GM19240 (cell line): ENCODE measurements around the gene MIF.
A peak's percentile ranks its signal among the peaks of the same experiment; 100 is the strongest.
"Not testable (repeated sequence)": the region's sequence is repeated elsewhere in the genome, so short reads cannot be mapped to it uniquely, and the experiment has no call there.

Experiments
- DNase-seq: peaks from one replicate; pipeline ENCODE4 v3.0.0; 2011; ENCODE audit warnings: low spot score; ENCODE audit not compliant: insufficient read length

The MIF gene

DNA sequence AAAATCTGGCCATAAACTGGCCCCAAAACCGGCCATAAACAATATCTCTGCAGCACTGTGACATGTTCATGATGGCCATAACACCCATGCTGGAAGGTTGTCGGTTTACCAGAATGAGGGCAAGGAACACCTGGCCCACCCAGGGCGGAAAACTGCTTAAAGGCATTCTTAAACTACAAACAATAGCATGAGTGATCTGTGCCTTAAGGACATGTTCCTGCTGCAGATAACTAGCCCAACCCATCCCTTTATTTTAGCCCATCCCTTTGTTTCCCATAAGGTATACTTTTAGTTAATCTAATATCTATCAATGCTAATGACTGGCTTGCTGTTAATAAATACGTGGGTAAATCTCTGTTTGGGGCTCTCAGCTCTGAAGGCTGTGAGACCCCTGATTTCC is 6.0 kb downstream of the MIF start:
- DNase-seq: not testable (repeated sequence)

DNA sequence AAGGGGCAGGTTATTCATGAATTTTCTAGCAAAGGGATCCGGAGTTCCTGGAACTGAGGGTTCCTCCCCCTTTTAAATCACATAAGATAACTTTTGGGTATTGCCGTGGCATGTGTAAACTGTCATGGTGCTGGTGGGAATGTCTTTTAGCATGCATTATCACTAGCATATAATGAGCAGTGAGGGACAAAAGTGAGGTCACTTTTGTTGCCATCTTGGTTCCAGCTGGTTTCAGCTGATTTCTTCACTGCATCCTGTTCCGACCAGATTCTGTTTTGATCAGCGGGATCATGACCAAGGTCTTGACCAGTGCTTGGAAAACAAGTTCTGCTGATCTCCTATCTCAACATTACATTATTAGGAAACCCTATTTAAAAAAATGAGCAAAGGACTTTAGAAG is 7.4 kb downstream of the MIF start:
- no peak for DNase-seq

GRCh38 chr22:23903328-23903971 is 9.3 kb downstream of the MIF start:
- DNase-seq: no peak

- no peak for DNase-seq
These were observed 10.5 kb downstream of the MIF start for GRCh38 chr22:23904573-23905254.

DNA sequence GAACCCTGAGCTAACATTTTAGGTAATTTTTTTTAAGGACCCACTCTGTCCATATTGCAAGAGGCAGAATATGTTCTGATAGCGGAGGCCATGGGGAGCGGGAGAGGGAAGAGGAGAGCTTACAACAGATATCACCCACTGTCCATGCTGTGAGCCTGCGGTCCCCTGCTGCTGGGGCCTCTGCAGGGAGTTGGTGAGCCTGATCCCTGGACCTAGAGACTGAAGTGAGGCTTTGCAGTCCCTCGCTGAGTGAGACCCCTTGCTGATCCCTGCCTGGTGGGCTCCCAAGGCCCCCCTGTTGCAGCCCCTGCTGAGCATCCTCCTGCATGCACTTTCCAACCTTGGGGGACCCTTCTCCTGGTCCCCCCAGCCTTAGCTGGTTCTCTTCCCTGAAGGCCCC is 12.5 kb downstream of the MIF start:
- no peak for DNase-seq

DNA sequence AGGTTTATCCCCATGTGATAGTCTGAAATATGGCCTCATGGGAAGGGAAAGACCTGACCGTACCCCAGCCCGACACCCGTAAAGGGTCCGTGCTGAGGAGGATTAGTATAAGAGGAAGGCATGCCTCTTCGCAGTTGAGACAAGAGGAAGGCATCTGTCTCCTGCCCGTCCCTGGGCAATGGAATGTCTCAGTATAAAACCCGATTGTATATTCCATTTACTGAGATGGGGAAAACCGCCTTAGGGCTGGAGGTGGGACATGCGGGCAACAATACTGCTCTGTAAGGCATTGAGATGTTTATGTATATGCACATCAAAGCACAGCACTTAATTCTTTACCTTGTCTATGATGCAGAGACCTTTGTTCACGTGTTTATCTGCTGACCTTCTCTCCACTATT is 13.2 kb downstream of the MIF start:
- DNase-seq: not testable (repeated sequence)

DNA sequence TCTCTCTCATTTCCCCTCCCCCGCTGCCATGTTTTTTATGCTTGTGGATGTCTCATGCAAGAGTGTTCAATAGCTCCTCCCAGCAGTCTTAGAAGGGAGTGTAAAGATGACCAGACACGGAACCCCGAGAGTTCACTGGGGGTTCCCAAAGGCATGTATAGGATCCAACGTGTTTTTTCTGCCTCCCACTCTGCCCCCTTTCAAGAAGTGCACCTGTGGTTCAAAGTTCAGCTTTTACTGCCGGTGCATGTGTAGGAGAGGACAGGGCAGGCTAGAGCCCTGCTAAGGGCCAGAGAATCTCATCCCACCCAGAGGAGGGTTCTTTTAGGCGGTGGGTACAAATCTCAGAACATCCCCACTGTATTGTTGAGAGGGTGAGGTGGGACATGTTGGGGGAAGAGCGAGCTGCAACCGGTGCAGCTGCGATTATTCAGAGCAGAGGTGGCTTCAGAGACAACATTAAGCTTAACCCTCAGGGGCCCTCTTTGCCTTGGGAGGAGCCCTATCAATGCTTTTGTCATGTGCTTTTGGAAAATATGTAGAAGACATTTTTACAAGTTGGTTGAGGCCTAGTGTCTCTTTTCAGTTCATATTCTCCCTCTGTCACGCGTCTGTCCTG is 14.5 kb downstream of the MIF start:
- DNase-seq: no peak

GRCh38 chr22:23909296-23909898 is 15.2 kb downstream of the MIF start:
- DNase-seq: no peak

DNA sequence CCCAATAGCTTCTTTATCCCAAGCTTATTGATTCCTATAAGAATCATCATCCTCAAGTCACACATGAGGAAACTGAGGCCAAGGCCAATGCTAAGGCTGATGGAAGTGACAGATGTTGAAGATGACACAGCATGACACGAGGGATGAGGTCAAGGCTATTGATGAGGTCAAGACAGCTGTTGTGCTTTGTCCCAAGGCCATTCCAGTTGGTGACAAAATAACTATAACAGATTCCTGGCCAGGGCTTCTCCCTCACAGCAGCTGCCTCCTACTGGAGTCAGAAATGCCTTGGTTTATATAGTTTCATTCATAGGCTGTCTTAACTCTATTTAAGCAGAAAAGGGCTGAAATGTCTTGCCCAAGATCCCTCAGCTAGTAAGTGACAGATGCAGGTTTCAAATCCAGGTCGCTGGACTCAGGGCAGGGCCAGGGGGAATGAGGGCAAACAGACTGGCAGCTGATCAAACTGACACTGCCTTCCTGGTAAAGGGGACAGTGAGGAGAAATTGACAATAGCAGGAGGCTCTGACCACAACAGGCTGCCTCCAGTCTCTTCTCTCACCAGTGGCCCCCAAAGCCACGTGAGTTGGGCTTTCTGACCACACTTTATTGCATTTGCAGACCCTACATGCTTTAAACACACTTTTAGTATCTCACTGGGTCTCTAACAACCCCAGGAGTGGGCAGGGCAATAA is 16.5 kb downstream of the MIF start:
- no peak for DNase-seq

GRCh38 chr22:23911318-23911980 is 17.3 kb downstream of the MIF start:
- DNase-seq: no peak

DNA sequence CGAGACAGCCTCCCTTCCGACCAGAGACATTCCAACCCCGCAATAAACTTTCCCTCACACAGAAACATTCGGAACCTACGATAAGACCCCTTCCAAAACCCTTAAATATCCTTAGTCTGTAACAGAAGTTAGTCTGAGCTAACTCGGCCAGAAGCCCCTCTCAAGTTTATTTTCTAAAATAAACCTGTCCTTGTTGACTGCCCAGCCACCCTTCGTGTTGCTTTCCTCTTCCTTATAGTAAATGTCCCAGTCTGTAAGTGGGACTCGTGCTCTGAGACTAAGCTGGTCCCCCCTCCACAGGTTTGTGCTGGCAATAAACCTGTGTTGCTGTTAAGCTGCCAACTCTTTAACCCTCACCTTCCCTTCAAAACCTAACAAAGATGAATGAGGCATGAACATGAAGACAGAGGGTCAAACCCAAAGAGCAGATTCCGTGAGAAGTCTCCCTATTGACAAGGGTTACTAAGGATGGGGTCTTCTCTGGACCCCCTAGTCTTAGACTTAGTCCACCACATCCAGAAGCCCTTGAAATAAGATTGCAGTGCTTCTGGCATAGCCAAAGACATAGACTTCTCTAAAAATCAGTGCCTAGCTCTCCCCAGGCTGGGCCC is 18.2 kb downstream of the MIF start:
- DNase-seq: no peak

DNA sequence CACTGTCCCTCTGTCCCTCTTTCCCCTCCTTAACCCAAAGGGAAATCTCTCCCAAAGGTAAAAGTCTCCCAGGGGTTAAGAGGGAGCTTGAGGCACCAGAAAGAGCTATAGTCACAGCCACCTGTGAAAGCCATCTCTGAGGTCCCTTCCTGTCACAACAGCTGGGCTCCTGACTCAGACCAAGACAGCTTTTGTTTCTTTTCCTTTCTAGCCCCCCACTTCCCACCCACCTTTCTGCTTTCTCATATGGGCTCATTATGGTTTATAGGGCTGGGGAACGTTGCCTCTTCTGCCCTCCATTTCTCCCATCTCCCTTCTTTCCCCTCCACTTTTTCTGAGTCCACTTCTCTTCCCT is 19.1 kb downstream of the MIF start:
- DNase-seq: peak; percentile 41

GRCh38 chr22:23913661-23914353 is 19.6 kb downstream of the MIF start:
- DNase-seq: peak; percentile 99

DNA sequence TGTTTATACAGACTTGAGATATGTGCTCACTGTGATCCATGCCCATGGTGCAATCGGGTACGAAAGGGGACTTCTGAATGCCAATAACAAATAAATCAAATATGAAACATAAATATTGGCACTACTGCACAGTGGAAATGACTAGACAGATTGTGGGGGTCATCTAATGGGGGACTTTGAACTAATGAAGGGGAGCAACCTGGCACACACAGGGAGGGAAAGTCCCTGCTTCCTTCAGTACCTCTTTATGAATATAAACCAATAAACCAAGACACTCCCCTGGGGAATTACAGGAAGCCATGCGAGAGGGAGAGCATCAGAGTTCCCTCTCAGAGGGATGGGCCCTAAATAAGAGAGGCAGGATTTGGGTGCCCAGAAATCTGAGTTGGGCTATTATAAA is 21.1 kb downstream of the MIF start:
- DNase-seq: no peak

- DNase-seq: not testable (repeated sequence)
These were observed 26.1 kb downstream of the MIF start for GRCh38 chr22:23920267-23920611.

- not testable (repeated sequence) for DNase-seq
These were observed 27.5 kb downstream of the MIF start for GRCh38 chr22:23921586-23922201.

- no peak for DNase-seq
These were observed 28.7 kb downstream of the MIF start for GRCh38 chr22:23922921-23923320.

GRCh38 chr22:23925020-23925606 is 30.9 kb downstream of the MIF start:
- DNase-seq: no peak

DNA sequence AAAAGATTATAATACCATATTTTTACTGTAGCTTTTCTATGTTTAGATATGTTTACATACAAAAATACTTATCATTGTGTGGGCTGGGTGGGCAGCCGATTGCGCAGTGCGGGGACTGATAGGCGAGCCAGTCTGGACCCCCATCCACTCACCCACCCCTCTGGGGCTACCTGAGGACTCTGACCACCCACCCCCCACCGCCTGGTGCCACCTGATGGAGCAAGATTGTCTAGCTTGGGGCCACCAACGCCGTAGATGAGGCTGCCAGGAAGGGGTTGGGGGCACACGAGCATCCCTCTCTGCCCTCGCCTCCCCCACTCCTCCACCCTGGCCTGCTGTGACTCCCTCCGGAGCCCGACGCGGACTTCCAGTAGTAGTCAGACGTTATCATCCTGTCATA is 32.4 kb downstream of the MIF start:
- DNase-seq: no peak
